T-cell (primary cell): Measurements from ENCODE around the gene SUN5. TPM values are rescaled to one million over a fixed set of nuclear protein-coding genes. Genes with fewer than 3 reads are reported as not detected.

Source experiments
- ATAC-seq, 4 experiments: fragments of 200-7000 bp in 3 of 4; fragments of 150-1000 bp in 1 of 4; cut with Tn5 transposase; replicated peaks in 1 of 4; 1 replicate in 3 of 4; 2 replicates in 1 of 4; pipeline ENCODE4 v1.10.0; 2021; ENCODE audit warnings: moderate library complexity in 3 of 4, mild to moderate bottlenecking in 2 of 4, moderate number of reproducible peaks in 1 of 4
- CTCF ChIA-PET, 2 donors: fragments of 300-600 bp; sonication (Branson Sonifier 250); formaldehyde crosslinking; loops; one replicate each; lab custom pipeline; 2022; ENCODE audit warnings: antibody characterized with exemption in 2 of 2; lab: Charles Lee
- POLR2A ChIA-PET, 2 donors: fragments of 300-600 bp; sonication (Branson Sonifier 250); formaldehyde crosslinking; loops; one replicate each; lab custom pipeline; 2022; ENCODE audit warnings: antibody characterized with exemption in 2 of 2; lab: Charles Lee
- DNase-seq, 35 experiments: peaks; one replicate each; pipeline versions ENCODE4 v3.0.0 to v3.0.0-alpha.2; 2013 to 2023
- H3K27ac ChIP-seq: one replicate; pipeline ENCODE4 v1.5.1; 2013; ENCODE audit warnings: low read length
- H3K27me3 ChIP-seq, 2 experiments: replicated peaks in 1 of 2; 1 replicate in 1 of 2; 2 replicates in 1 of 2; pipeline versions ENCODE4 v1.6.1 to v1.7.0; 2013; ENCODE audit warnings: low read length in 1 of 2, mixed read lengths in 1 of 2; ENCODE audit not compliant: control insufficient read depth in 2 of 2, insufficient read depth in 2 of 2; ENCODE audit errors: extremely low read depth in 1 of 2
- H3K36me3 ChIP-seq, 2 donors: 1 replicate in 1 of 2; 2 replicates in 1 of 2; pipeline versions ENCODE4 v1.6.1 to v1.7.0; 2013; ENCODE audit warnings: low read length in 1 of 2; ENCODE audit not compliant: control insufficient read depth in 2 of 2, insufficient read depth in 1 of 2; ENCODE audit errors: extremely low read depth in 1 of 2
- H3K4me1 ChIP-seq, 2 experiments: 1 replicate in 1 of 2; 2 replicates in 1 of 2; pipeline versions ENCODE4 v1.6.1 to v1.7.0; 2013; ENCODE audit warnings: low read length in 2 of 2, mixed read lengths in 1 of 2; ENCODE audit not compliant: insufficient read depth in 2 of 2, control insufficient read depth in 1 of 2; ENCODE audit errors: extremely low read depth in 1 of 2
- H3K4me3 ChIP-seq, 2 donors: 1 replicate in 1 of 2; 2 replicates in 1 of 2; pipeline versions ENCODE4 v1.5.1 to v1.7.0; 2013; ENCODE audit warnings: mild to moderate bottlenecking in 2 of 2, low read length in 1 of 2, moderate library complexity in 1 of 2; ENCODE audit not compliant: control insufficient read depth in 1 of 2; ENCODE audit errors: extremely low read depth in 1 of 2
- H3K9me3 ChIP-seq: 2 replicates; pipeline ENCODE4 v1.7.0; 2013
- H3K27ac Mint-ChIP-seq, 2 donors: one replicate each; pipeline ENCODE4 v1.8.0; 2020 to 2021; ENCODE audit warnings: mild to moderate bottlenecking in 2 of 2, mixed read lengths in 2 of 2
- H3K27me3 Mint-ChIP-seq, 2 donors: one replicate each; pipeline ENCODE4 v1.8.0; 2021 to 2022; ENCODE audit warnings: mixed read lengths in 2 of 2
- H3K36me3 Mint-ChIP-seq: one replicate; pipeline ENCODE4 v1.8.0; 2021; ENCODE audit warnings: mixed read lengths
- H3K4me1 Mint-ChIP-seq, 3 donors: one replicate each; pipeline ENCODE4 v1.8.0; 2020 to 2022; ENCODE audit warnings: mixed read lengths in 3 of 3, mild to moderate bottlenecking in 1 of 3
- H3K4me3 Mint-ChIP-seq, 3 donors: one replicate each; pipeline ENCODE4 v1.8.0; 2020 to 2022; ENCODE audit warnings: mild to moderate bottlenecking in 3 of 3, mixed read lengths in 3 of 3, moderate library complexity in 3 of 3
- H3K9me3 Mint-ChIP-seq, 3 donors: one replicate each; pipeline ENCODE4 v1.8.0; 2020 to 2022; ENCODE audit warnings: mixed read lengths in 3 of 3
- WGBS: methylation state at CpG from one replicate; pipeline ENCODE4 v1.1.5; 2013; ENCODE audit warnings: missing lambda C conversion rate; ENCODE audit not compliant: insufficient coverage; 5-methylcytosine and 5-hydroxymethylcytosine counted together
- total RNA-seq, 35 experiments: library from RNA in 6 of 35; stranded (reverse) in 6 of 35; fragments of 120-200 nt in 1 of 35; gene quantifications; one replicate each; pipeline versions ENCODE4 v1.2.1 to v1.2.4 and lab custom pipeline; 2013 to 2026

The SUN5 gene
- total RNA-seq, 5 donors from 2014 or later (not counting 1 experiment from before 2014, with no cell fraction given), result not detected

- CTCF ChIA-PET, result no interaction called here
- no peak overlapping the region for H3K27ac ChIP-seq
- DNase-seq, result no peak
- H3K27me3 Mint-ChIP-seq, result no peaks in the 10 kb centered on the region
- no peak overlapping the region for H3K27ac Mint-ChIP-seq
- no peaks in the 10 kb centered on the region for H3K4me1 ChIP-seq
- POLR2A ChIA-PET, result no interaction called here
- no peak overlapping the region for H3K4me3 Mint-ChIP-seq
- no peak for ATAC-seq
- peaks cover 5% of the 10 kb centered on the region for H3K36me3 Mint-ChIP-seq
- peaks cover 0 to 5% of the 10 kb centered on the region in 2 experiments for H3K27me3 ChIP-seq
- no peaks in the 10 kb centered on the region for H3K36me3 ChIP-seq
- no peak overlapping the region for H3K4me3 ChIP-seq
- 89% methylated on average over 3 of the region's 5 CpGs for WGBS
- no peaks in the 10 kb centered on the region for H3K4me1 Mint-ChIP-seq
- no peaks in the 10 kb centered on the region for H3K9me3 ChIP-seq
- H3K9me3 Mint-ChIP-seq, result peaks cover 7 to 10% (median 8%) of the 10 kb centered on the region in 3 donors
Measured at GRCh38 chr20:33033381-33033780, 29.1 kb upstream of the SUN5 start.

GRCh38 chr20:33032555-33032954 lies 28.3 kb upstream of the SUN5 start:
- peaks cover 3 to 8% (median 7%) of the 10 kb centered on the region in 3 donors for H3K9me3 Mint-ChIP-seq
- ChIA-PET POLR2A (no interaction called here), CTCF (no interaction called here)
- Histone ChIP-seq H3K9me3 (no peaks in the 10 kb centered on the region), H3K36me3 (no peaks in the 10 kb centered on the region), H3K27me3 (peaks cover 0 to 5% of the 10 kb centered on the region in 2 experiments), H3K4me3 (no peak overlapping the region), H3K4me1 (no peaks in the 10 kb centered on the region), H3K27ac (no peak overlapping the region)
- no peaks in the 10 kb centered on the region for H3K4me1 Mint-ChIP-seq
- WGBS, result 91% methylated on average over 4 of the region's 6 CpGs
- ATAC-seq (no peak), DNase-seq (no peak)
- H3K36me3 Mint-ChIP-seq, result peaks cover 5% of the 10 kb centered on the region
- no peak overlapping the region for H3K4me3 Mint-ChIP-seq
- no peak overlapping the region for H3K27ac Mint-ChIP-seq
- no peaks in the 10 kb centered on the region for H3K27me3 Mint-ChIP-seq

- peaks cover 5% of the 10 kb centered on the region for H3K36me3 Mint-ChIP-seq
- no peaks in the 10 kb centered on the region for H3K4me1 Mint-ChIP-seq
- ChIA-PET POLR2A (no interaction called here), CTCF (no interaction called here)
- H3K27ac Mint-ChIP-seq, result no peak within 1 kb of the TSS
- H3K4me3 Mint-ChIP-seq, result no peak within 1 kb of the TSS
- Histone ChIP-seq H3K4me1 (no peaks in the 10 kb centered on the region), H3K36me3 (no peaks in the 10 kb centered on the region), H3K9me3 (no peaks in the 10 kb centered on the region), H3K27ac (no peak within 1 kb of the TSS), H3K27me3 (peaks cover 0 to 5% of the 10 kb centered on the region in 2 experiments), H3K4me3 (no peak within 1 kb of the TSS)
- DNase-seq (no peak), ATAC-seq (no peak)
- H3K27me3 Mint-ChIP-seq, result no peaks in the 10 kb centered on the region
- peaks cover 3 to 8% (median 7%) of the 10 kb centered on the region in 3 donors for H3K9me3 Mint-ChIP-seq
- 98% methylated on average over 8 of the region's 10 CpGs for WGBS
Measured at GRCh38 chr20:33031531-33031930, 27.3 kb upstream of the SUN5 start, which contains the start of gene BPIFB6. Gene BPIFB6 (plus strand): TSS chr20:33031648. CDS start chr20:33031648, 0 bp downstream.

GRCh38 chr20:33030569-33030968 lies 26.3 kb upstream of the SUN5 start:
- ChIA-PET CTCF (no interaction called here), POLR2A (no interaction called here)
- Histone ChIP-seq H3K27me3 (peaks cover 0 to 5% of the 10 kb centered on the region in 2 experiments), H3K4me3 (no peak overlapping the region), H3K9me3 (no peaks in the 10 kb centered on the region), H3K27ac (no peak overlapping the region), H3K36me3 (no peaks in the 10 kb centered on the region), H3K4me1 (no peaks in the 10 kb centered on the region)
- 100% methylated on average over 3 of the region's 6 CpGs for WGBS
- peaks cover 5% of the 10 kb centered on the region for H3K36me3 Mint-ChIP-seq
- H3K4me1 Mint-ChIP-seq, result no peaks in the 10 kb centered on the region
- ATAC-seq (no peak), DNase-seq (no peak)
- H3K27me3 Mint-ChIP-seq, result no peaks in the 10 kb centered on the region
- H3K4me3 Mint-ChIP-seq, result no peak overlapping the region
- H3K27ac Mint-ChIP-seq, result no peak overlapping the region
- H3K9me3 Mint-ChIP-seq, result peaks cover 3 to 8% (median 7%) of the 10 kb centered on the region in 3 donors

- Histone ChIP-seq H3K4me1 (no peaks in the 10 kb centered on the region), H3K27me3 (peaks cover 0 to 5% of the 10 kb centered on the region in 2 experiments), H3K4me3 (no peak overlapping the region), H3K36me3 (no peaks in the 10 kb centered on the region), H3K9me3 (no peaks in the 10 kb centered on the region), H3K27ac (no peak overlapping the region)
- Mint-ChIP-seq H3K36me3 (peaks cover 5% of the 10 kb centered on the region), H3K4me3 (no peak overlapping the region), H3K9me3 (peaks cover 3 to 8% (median 7%) of the 10 kb centered on the region in 3 donors), H3K4me1 (no peaks in the 10 kb centered on the region), H3K27ac (no peak overlapping the region), H3K27me3 (no peaks in the 10 kb centered on the region)
- DNase-seq (no peak), ATAC-seq (no peak)
- WGBS, result 100% methylated on average over 3 of the region's 9 CpGs
- ChIA-PET CTCF (no interaction called here), POLR2A (no interaction called here)
Measured at GRCh38 chr20:33030076-33030475, 25.8 kb upstream of the SUN5 start.

- Mint-ChIP-seq H3K27ac (no peak overlapping the region), H3K36me3 (peaks cover 5% of the 10 kb centered on the region), H3K4me3 (no peak overlapping the region), H3K27me3 (no peaks in the 10 kb centered on the region), H3K4me1 (no peaks in the 10 kb centered on the region), H3K9me3 (peaks cover 3 to 8% (median 7%) of the 10 kb centered on the region in 3 donors)
- CTCF ChIA-PET, result no interaction called here
- ATAC-seq (no peak), DNase-seq (no peak)
- no peak overlapping the region for H3K4me3 ChIP-seq
- H3K9me3 ChIP-seq, result no peaks in the 10 kb centered on the region
- WGBS, result 69% methylated on average over 6 of the region's 7 CpGs
- peaks cover 0 to 8% of the 10 kb centered on the region in 2 experiments for H3K27me3 ChIP-seq
- H3K4me1 ChIP-seq, result no peaks in the 10 kb centered on the region
- H3K27ac ChIP-seq, result no peak overlapping the region
- POLR2A ChIA-PET, result no interaction called here
- no peaks in the 10 kb centered on the region for H3K36me3 ChIP-seq
Measured at GRCh38 chr20:33028875-33029274, 24.6 kb upstream of the SUN5 start.
